ENCODE results near the gene TREX2.

GRCh38 chrX:153456161-153456560 lies 10.3 kb upstream of the TREX2 start:
- TF ChIP-seq CTCF (IDR thresholded peaks at IDR 0.05; ENCODE audit: insufficient read depth, low read length) (no peak), POLR2AphosphoS5 (IDR thresholded peaks at IDR 0.05; ENCODE audit: low read depth) (no peak), GABPA (IDR thresholded peaks at IDR 0.05; ENCODE audit: low read depth) (no peak), SPI1 (IDR thresholded peaks at IDR 0.05; ENCODE audit: borderline replicate concordance, low read depth) (no peak)

All from HL-60 (cell line).